SU-DHL-6 (cell line): ENCODE data around the gene ZFR2.

Source experiments
- H2AFZ ChIP-seq: fragments of 200-600 bp; sonication (generic); 2 replicates; pipeline ENCODE4 v1.6.1; 2014; ENCODE audit warnings: low read depth, mild to moderate bottlenecking, moderate library complexity, mixed read lengths, antibody characterized with exemption, low read length; ENCODE audit not compliant: severe bottlenecking
- H3F3A ChIP-seq: fragments of 200-600 bp; shearing (Covaris generic); 2 replicates; pipeline ENCODE4 v1.6.0; 2016; ENCODE audit warnings: antibody characterized with exemption, mild to moderate bottlenecking; ENCODE audit not compliant: insufficient read depth
- H3K27ac ChIP-seq: fragments of 200-600 bp; sonication (generic); 2 replicates; pipeline ENCODE4 v1.5.1; 2016; ENCODE audit warnings: low read depth, mild to moderate bottlenecking, low read length, moderate library complexity, mixed read lengths
- H3K27me3 ChIP-seq: fragments of 200-600 bp; sonication (generic), shearing (Covaris generic); 2 replicates; pipeline ENCODE4 v1.6.0; 2014; ENCODE audit warnings: mild to moderate bottlenecking, low read length
- H3K36me3 ChIP-seq: fragments of 200-600 bp; sonication (generic); 2 replicates; pipeline ENCODE4 v1.6.1; 2014; ENCODE audit warnings: mild to moderate bottlenecking, low read length, mixed read lengths
- H3K4me2 ChIP-seq: fragments of 300-600, 200-600 bp; shearing (Covaris generic), sonication (generic); 2 replicates; pipeline ENCODE4 v1.6.0; 2014; ENCODE audit warnings: low read length, low read depth, mild to moderate bottlenecking; ENCODE audit not compliant: poor library complexity, severe bottlenecking
- H3K4me3 ChIP-seq: fragments of 200-600 bp; sonication (generic); 2 replicates; pipeline ENCODE4 v1.5.1; 2014; ENCODE audit warnings: antibody characterized with exemption, low read length, mild to moderate bottlenecking, mixed read lengths; ENCODE audit not compliant: insufficient read depth, poor library complexity, severe bottlenecking
- H3K79me2 ChIP-seq: fragments of 200-600 bp; sonication (generic); 2 replicates; pipeline ENCODE4 v1.6.1; 2014; ENCODE audit warnings: mild to moderate bottlenecking, low read length, moderate library complexity; ENCODE audit not compliant: insufficient read depth
- H3K9ac ChIP-seq: fragments of 200-600 bp; sonication (generic); 2 replicates; pipeline ENCODE4 v1.7.0; 2014; ENCODE audit warnings: mild to moderate bottlenecking, low read length
- H3K9me2 ChIP-seq: fragments of 200-600 bp; sonication (generic); replicated peaks from 2 replicates; pipeline ENCODE4 v1.6.1; 2014; ENCODE audit warnings: low read length; ENCODE audit not compliant: insufficient read depth
- H3K9me3 ChIP-seq: fragments of 200-600 bp; sonication (generic); 2 replicates; pipeline ENCODE4 v1.6.1; 2014; ENCODE audit warnings: low read length, mixed read lengths; ENCODE audit not compliant: insufficient read depth
- H4K20me1 ChIP-seq: fragments of 200-600 bp; sonication (generic); 2 replicates; pipeline ENCODE4 v1.6.1; 2014; ENCODE audit warnings: low read depth, mild to moderate bottlenecking, antibody characterized with exemption, low read length, moderate library complexity, mixed read lengths
- EZH2phosphoT487 ChIP-seq: fragments of 200-600 bp; sonication (generic), shearing (Covaris generic); conservative IDR thresholded peaks from 2 replicates; pipeline ENCODE4 v1.6.1; 2018; ENCODE audit warnings: mild to moderate bottlenecking, antibody characterized with exemption, low read length, moderate library complexity, mixed read lengths
- TF ChIP-seq, protein P1 (sequence below): fragments of 200-600 bp; sonication (generic); IDR thresholded peaks from one replicate; pipeline ENCODE4 v1.5.1; 2017; ENCODE audit warnings: antibody characterized with exemption, mild to moderate bottlenecking, low read length, moderate library complexity; ENCODE audit not compliant: insufficient read depth, poor library complexity, severe bottlenecking

The ZFR2 gene

DNA sequence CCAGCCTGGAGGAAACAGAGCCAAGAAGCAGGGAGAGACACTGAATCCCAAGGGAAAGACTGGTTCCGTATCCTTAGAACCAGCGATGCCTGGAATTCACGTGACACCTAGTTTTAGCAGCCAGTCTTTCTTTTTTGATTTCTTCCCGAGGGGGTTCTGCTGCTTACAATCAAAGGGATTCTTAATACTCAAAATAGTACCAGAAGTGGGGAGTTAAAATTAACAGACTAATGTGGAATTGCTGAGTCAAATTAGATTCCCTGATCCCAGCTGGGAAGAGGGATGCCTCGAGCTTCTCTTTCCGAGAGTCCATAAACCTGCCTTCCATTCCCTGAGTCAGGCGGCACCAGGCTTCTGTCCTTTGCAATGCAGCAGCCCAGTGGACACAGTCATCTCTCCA is 77.9 kb downstream of the ZFR2 start:
- no peak overlapping the region for H3K9ac ChIP-seq
- TF ChIP-seq, protein P1, sequence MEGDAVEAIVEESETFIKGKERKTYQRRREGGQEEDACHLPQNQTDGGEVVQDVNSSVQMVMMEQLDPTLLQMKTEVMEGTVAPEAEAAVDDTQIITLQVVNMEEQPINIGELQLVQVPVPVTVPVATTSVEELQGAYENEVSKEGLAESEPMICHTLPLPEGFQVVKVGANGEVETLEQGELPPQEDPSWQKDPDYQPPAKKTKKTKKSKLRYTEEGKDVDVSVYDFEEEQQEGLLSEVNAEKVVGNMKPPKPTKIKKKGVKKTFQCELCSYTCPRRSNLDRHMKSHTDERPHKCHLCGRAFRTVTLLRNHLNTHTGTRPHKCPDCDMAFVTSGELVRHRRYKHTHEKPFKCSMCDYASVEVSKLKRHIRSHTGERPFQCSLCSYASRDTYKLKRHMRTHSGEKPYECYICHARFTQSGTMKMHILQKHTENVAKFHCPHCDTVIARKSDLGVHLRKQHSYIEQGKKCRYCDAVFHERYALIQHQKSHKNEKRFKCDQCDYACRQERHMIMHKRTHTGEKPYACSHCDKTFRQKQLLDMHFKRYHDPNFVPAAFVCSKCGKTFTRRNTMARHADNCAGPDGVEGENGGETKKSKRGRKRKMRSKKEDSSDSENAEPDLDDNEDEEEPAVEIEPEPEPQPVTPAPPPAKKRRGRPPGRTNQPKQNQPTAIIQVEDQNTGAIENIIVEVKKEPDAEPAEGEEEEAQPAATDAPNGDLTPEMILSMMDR, result no peak
- TF ChIP-seq EZH2phosphoT487, result no peak
- H3K4me3 ChIP-seq, result no peak overlapping the region

GRCh38 chr19:3790209-3790734 is 78.6 kb downstream of the ZFR2 start:
- H4K20me1 ChIP-seq, result no peaks in the 10 kb centered on the region
- no peaks in the 10 kb centered on the region for H3K9me3 ChIP-seq
- no peaks in the 10 kb centered on the region for H3K36me3 ChIP-seq
- no peak overlapping the region for H3K4me2 ChIP-seq
- no peaks in the 10 kb centered on the region for H3F3A ChIP-seq
- no peak overlapping the region for H3K4me3 ChIP-seq
- no peaks in the 10 kb centered on the region for H3K79me2 ChIP-seq
- no peak for TF ChIP-seq EZH2phosphoT487
- TF ChIP-seq, protein P1, result no peak
- no peaks in the 10 kb centered on the region for H3K9me2 ChIP-seq
- no peaks in the 10 kb centered on the region for H3K27me3 ChIP-seq
- H3K27ac ChIP-seq, result no peak overlapping the region
- H3K9ac ChIP-seq, result no peak overlapping the region
- H2AFZ ChIP-seq, result no peak overlapping the region

More for the DNA sequence above, 77.9 kb downstream of the ZFR2 start:
- no peaks in the 10 kb centered on the region for H3K79me2 ChIP-seq
- no peaks in the 10 kb centered on the region for H3K36me3 ChIP-seq
- H3F3A ChIP-seq, result no peaks in the 10 kb centered on the region
- H3K27ac ChIP-seq, result no peak overlapping the region
- H3K4me2 ChIP-seq, result no peak overlapping the region
- no peaks in the 10 kb centered on the region for H3K27me3 ChIP-seq
- H3K9me2 ChIP-seq, result no peaks in the 10 kb centered on the region
- no peak overlapping the region for H2AFZ ChIP-seq
- no peaks in the 10 kb centered on the region for H3K9me3 ChIP-seq
- no peaks in the 10 kb centered on the region for H4K20me1 ChIP-seq

- no peak for TF ChIP-seq EZH2phosphoT487
- TF ChIP-seq, protein P1, result no peak
- Histone ChIP-seq H3K9ac (no peak overlapping the region), H3K79me2 (no peaks in the 10 kb centered on the region), H3K4me2 (no peak overlapping the region), H3K27ac (no peak overlapping the region), H3K27me3 (no peaks in the 10 kb centered on the region), H4K20me1 (no peaks in the 10 kb centered on the region), H3K4me3 (no peak overlapping the region), H3K36me3 (no peaks in the 10 kb centered on the region), H3F3A (no peaks in the 10 kb centered on the region), H2AFZ (no peak overlapping the region), H3K9me2 (no peaks in the 10 kb centered on the region), H3K9me3 (no peaks in the 10 kb centered on the region)
These were observed 79.7 kb downstream of the ZFR2 start for GRCh38 chr19:3788996-3789778.
